Type B pancreatic cell (in vitro differentiated cells): Measurements from ENCODE around the gene SPAG6. TPM values are rescaled to one million over a fixed set of nuclear protein-coding genes. Genes with fewer than 3 reads are reported as not detected.

Source experiments
- DNase-seq: peaks from one replicate; pipeline ENCODE4 v3.0.0; 2021; ENCODE audit warnings: mixed read lengths; ENCODE audit not compliant: unreplicated experiment; ENCODE audit errors: extremely low spot score
- H3K27ac Mint-ChIP-seq: 2 replicates; pipeline ENCODE4 v1.8.0; 2021; ENCODE audit warnings: mild to moderate bottlenecking, mixed read lengths
- H3K27me3 Mint-ChIP-seq: 2 replicates; pipeline ENCODE4 v1.8.0; 2021; ENCODE audit warnings: mixed read lengths
- H3K36me3 Mint-ChIP-seq: 2 replicates; pipeline ENCODE4 v1.8.0; 2021; ENCODE audit warnings: mixed read lengths
- H3K4me1 Mint-ChIP-seq: one replicate; pipeline ENCODE4 v1.8.0; 2021; ENCODE audit warnings: mixed read lengths; ENCODE audit not compliant: unreplicated experiment
- H3K4me3 Mint-ChIP-seq: 2 replicates; pipeline ENCODE4 v1.8.0; 2021; ENCODE audit warnings: mild to moderate bottlenecking, mixed read lengths
- H3K9me3 Mint-ChIP-seq: 2 replicates; pipeline ENCODE4 v1.8.0; 2021; ENCODE audit warnings: mixed read lengths
- total RNA-seq: library from RNA; stranded (reverse); gene quantifications from 2 replicates; pipeline ENCODE4 v1.2.1, GENCODE V29; 2021; ENCODE audit warnings: low replicate concordance
- TF ChIP-seq, protein P1 (sequence below): fragments of 200-600 bp; sonication (generic); conservative IDR thresholded peaks from 2 replicates; pipeline ENCODE4 v1.5.0; 2021; ENCODE audit warnings: antibody characterized with exemption, mild to moderate bottlenecking

SPAG6 gene
- total RNA-seq, 1 donor from 2014 or later, result 6.6 TPM

DNA sequence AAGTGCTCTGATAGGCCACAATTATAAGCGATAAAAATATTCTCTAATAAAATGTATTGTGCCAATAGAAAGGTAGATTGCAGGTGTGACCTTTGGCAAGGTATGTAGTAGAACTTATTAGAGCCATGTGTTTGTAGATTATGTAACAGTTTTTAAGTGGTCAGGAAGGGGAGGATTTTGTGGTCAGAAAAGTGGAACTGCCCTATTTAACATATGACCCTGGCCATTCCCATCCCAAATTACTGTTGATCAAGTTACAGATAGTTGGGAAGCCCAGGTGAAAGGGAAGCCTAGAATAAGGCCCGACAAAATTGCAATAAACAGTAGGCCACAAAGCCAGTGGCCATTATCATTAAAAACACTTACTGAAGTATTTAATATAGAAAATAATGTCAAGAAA lies 89.2 kb downstream of the SPAG6 start:
- Mint-ChIP-seq H3K4me1 (peaks cover 30% of the 10 kb centered on the region), H3K9me3 (peaks cover 5% of the 10 kb centered on the region), H3K27ac (no peak overlapping the region), H3K36me3 (no peaks in the 10 kb centered on the region), H3K4me3 (no peak overlapping the region), H3K27me3 (no peaks in the 10 kb centered on the region)
- DNase-seq, result no peak
- TF ChIP-seq, protein P1, sequence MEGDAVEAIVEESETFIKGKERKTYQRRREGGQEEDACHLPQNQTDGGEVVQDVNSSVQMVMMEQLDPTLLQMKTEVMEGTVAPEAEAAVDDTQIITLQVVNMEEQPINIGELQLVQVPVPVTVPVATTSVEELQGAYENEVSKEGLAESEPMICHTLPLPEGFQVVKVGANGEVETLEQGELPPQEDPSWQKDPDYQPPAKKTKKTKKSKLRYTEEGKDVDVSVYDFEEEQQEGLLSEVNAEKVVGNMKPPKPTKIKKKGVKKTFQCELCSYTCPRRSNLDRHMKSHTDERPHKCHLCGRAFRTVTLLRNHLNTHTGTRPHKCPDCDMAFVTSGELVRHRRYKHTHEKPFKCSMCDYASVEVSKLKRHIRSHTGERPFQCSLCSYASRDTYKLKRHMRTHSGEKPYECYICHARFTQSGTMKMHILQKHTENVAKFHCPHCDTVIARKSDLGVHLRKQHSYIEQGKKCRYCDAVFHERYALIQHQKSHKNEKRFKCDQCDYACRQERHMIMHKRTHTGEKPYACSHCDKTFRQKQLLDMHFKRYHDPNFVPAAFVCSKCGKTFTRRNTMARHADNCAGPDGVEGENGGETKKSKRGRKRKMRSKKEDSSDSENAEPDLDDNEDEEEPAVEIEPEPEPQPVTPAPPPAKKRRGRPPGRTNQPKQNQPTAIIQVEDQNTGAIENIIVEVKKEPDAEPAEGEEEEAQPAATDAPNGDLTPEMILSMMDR, result no peak

DNA sequence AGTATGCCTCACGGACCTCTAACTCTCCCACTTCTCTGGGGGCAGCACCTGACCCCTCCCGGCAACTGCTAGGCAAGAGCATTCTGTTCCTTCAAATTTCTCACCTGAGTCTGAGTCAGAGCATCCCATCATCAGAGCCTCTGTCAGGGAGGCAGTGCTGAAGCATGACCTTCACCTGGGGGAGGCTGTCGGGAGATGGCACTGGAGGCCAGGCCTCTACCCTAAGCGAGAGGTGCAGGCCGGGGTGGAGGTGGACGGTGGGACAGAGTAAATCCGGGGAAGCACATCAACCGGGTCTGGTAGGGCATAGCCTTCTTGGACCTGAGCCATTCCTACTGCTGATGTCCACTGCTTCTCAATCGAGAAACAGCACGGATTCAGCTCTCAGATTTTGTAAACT lies 90.4 kb downstream of the SPAG6 start:
- Mint-ChIP-seq H3K4me3 (peak overlapping the region; percentile 63), H3K27ac (no peak overlapping the region), H3K36me3 (no peaks in the 10 kb centered on the region), H3K27me3 (no peaks in the 10 kb centered on the region), H3K9me3 (peaks cover 5% of the 10 kb centered on the region), H3K4me1 (peaks cover 23% of the 10 kb centered on the region)
- TF ChIP-seq, protein P1, result no peak
- DNase-seq, result no peak

DNA sequence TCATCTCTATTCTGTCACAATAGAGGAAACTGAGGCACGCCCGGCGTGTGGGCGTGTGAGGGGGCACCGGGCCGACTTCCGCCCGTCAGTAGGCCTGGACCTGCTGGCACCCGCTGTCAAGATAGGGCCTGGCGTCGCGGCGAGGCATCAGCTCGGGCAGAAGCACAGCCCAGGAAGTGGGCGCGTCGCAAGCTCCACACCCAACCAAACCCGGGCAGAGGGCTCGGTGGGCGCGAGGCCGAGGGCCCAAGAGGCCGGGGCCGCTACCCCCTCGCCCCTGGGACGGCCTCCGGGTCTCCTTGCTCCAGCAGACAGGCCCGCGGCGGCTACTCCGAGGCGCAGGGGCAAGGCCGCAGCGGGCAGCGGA lies 91.2 kb downstream of the SPAG6 start:
- Mint-ChIP-seq H3K27ac (no peak overlapping the region), H3K36me3 (no peaks in the 10 kb centered on the region), H3K4me1 (peaks cover 23% of the 10 kb centered on the region)

DNA sequence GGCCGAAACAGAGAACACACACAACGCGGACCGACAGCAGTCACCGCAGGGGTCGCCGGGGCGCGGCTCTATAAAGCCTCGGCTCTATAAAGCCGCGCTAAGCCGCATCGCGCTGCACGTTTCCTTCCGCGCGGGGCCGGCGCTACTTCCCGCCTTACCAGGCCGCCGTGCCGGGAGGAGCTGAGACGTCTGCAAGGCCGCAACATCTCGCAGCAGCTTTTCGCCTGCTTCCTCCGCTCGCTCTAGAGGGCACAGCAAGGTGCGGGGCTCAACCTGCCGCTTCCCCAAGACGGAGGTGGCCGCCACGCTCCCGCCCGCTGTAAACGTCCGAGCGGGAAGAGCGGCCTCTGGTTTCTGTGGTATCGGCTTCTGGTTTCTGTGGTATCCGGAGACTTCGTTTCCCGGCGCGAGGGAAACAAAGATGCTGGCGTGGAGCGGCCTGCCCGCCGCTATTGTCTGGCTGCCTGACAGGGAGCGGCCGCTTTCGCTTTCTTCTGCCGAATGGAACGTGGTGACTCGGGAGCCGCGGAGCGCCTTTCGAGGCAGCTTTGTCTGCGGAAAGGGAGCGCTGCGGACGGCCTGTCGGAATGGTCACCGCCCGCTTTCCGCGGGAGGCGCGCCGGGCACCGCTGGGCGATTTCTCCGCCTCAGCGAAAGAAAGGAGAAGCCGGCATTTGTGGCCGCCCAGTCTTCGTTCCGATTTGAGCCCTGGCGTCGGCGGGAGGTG lies 91.8 kb downstream of the SPAG6 start:
- Mint-ChIP-seq H3K9me3 (peaks cover 5% of the 10 kb centered on the region), H3K4me1 (peaks cover 23% of the 10 kb centered on the region), H3K27ac (peak overlapping the region; percentile 93), H3K4me3 (peak overlapping the region; percentile 91), H3K36me3 (no peaks in the 10 kb centered on the region), H3K27me3 (no peaks in the 10 kb centered on the region)
- DNase-seq, result peak; percentile 92
- TF ChIP-seq, protein P1, result peak; percentile 7

More for the DNA sequence above, 91.2 kb downstream of the SPAG6 start:
- H3K9me3 Mint-ChIP-seq, result peaks cover 5% of the 10 kb centered on the region
- H3K4me3 Mint-ChIP-seq, result peak overlapping the region; percentile 63
- TF ChIP-seq, protein P1, result peak; percentile 16
- H3K27me3 Mint-ChIP-seq, result no peaks in the 10 kb centered on the region
- DNase-seq, result no peak

DNA sequence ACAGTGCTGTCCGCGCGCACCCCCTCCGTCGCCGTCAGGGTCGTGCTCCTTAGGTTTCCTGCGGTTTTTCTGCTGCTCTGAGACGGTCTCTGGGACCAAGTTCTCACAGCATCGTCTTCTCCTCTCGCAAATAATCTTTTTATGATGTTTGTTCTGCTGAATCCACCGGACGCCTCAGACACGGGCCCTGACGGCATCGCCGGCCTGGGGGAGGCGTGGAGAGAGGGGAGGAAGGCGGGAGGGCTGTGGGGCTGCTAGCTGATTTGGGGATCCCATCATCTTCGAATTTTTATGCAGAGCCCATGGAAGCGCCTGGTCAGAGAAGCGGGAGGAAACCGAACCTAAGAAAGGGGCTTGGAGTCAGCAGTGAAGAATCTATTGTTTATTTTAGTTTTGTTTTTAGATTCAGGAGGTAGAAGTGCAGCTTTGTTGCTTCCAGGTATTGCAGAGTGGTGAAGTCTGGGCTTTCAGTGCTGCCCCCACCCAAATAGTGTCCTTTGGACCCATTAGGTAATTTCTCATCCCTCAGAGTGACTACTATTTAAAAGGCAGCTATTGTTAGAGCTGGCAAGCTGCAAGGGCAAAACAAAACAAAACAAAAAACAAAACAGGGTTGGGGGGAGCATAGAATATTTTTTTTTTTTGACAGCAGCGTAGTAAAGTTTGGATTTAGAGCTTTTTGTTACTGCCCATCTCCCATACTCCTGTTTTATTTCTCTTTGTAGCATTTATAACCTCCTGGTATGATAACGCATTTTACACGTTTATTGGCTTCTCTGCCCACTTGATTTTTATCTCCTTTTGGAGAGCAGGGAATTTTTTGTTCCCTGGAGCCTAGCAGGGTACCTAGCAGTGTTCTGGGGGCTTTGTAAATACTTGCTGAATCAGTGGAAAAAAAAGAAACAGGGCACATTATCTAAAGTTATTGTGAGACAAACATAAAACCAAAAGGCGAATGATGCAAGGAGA lies 92.6 kb downstream of the SPAG6 start:
- Mint-ChIP-seq H3K9me3 (peaks cover 5% of the 10 kb centered on the region), H3K36me3 (no peaks in the 10 kb centered on the region), H3K27me3 (no peaks in the 10 kb centered on the region), H3K27ac (peak overlapping the region; percentile 93), H3K4me3 (peak overlapping the region; percentile 91), H3K4me1 (peaks cover 23% of the 10 kb centered on the region)
- no peak for DNase-seq
- TF ChIP-seq, protein P1, result no peak
